Loucy (cell line): ENCODE results near the gene MRPS10.

Experiments
- EZH2phosphoT487 ChIP-seq: fragments of 200-600 bp; IDR thresholded peaks from 2 replicates; pipeline ENCODE4 v1.6.1; 2018; ENCODE audit warnings: antibody characterized with exemption, mild to moderate bottlenecking, moderate library complexity, borderline replicate concordance
- TF ChIP-seq, protein P1 (sequence below): fragments of 200-600 bp; sonication (generic); conservative IDR thresholded peaks from 2 replicates; pipeline ENCODE4 v1.5.1; 2014; ENCODE audit warnings: mild to moderate bottlenecking, antibody characterized with exemption, low read length

- TF ChIP-seq, protein P1, sequence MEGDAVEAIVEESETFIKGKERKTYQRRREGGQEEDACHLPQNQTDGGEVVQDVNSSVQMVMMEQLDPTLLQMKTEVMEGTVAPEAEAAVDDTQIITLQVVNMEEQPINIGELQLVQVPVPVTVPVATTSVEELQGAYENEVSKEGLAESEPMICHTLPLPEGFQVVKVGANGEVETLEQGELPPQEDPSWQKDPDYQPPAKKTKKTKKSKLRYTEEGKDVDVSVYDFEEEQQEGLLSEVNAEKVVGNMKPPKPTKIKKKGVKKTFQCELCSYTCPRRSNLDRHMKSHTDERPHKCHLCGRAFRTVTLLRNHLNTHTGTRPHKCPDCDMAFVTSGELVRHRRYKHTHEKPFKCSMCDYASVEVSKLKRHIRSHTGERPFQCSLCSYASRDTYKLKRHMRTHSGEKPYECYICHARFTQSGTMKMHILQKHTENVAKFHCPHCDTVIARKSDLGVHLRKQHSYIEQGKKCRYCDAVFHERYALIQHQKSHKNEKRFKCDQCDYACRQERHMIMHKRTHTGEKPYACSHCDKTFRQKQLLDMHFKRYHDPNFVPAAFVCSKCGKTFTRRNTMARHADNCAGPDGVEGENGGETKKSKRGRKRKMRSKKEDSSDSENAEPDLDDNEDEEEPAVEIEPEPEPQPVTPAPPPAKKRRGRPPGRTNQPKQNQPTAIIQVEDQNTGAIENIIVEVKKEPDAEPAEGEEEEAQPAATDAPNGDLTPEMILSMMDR = no peak
- TF ChIP-seq EZH2phosphoT487 = no peak
Observed at GRCh38 chr6:42264162-42264851, 46.6 kb upstream of the MRPS10 start.
